ENCODE measurements around the gene OR8H2.
"Not testable (repeated sequence)": the region's sequence is repeated elsewhere in the genome, so short reads cannot be mapped to it uniquely, and the experiment has no call there.

The OR8H2 gene

GRCh38 chr11:56103210-56103737 is at the start of gene OR8H2:
OR8H2 (plus strand) TSS chr11:56103687; CDS start chr11:56105043, 1,356 bp downstream.
- no peak for DNase-seq (ENCODE audit: low read depth in 2 of 2, low spot score in 1 of 2)

- not testable (repeated sequence) for DNase-seq (ENCODE audit: low read depth in 2 of 2, low spot score in 1 of 2)
These were observed 47.1 kb upstream of the OR8H2 start for GRCh38 chr11:56056366-56056765.

GRCh38 chr11:56057661-56058237 is 45.7 kb upstream of the OR8H2 start:
- not testable (repeated sequence) for DNase-seq (ENCODE audit: low read depth in 2 of 2, low spot score in 1 of 2)

GRCh38 chr11:56058260-56058780 is 45.2 kb upstream of the OR8H2 start:
- DNase-seq (ENCODE audit: low read depth in 2 of 2, low spot score in 1 of 2), result not testable (repeated sequence)

- no peak for DNase-seq (ENCODE audit: low read depth in 2 of 2, low spot score in 1 of 2)
These were observed 36.5 kb upstream of the OR8H2 start for GRCh38 chr11:56066980-56067379.

- DNase-seq (ENCODE audit: low read depth in 2 of 2, low spot score in 1 of 2), result no peak
These were observed 13.8 kb upstream of the OR8H2 start for GRCh38 chr11:56089697-56090096.

- no peak for DNase-seq (ENCODE audit: low read depth in 2 of 2, low spot score in 1 of 2)
These were observed 10.5 kb upstream of the OR8H2 start, which contains the start of gene OR8I2 for GRCh38 chr11:56093008-56093407. OR8I2 (plus strand) TSS chr11:56093308; CDS start chr11:56093308, 0 bp downstream.

- DNase-seq (ENCODE audit: low read depth in 2 of 2, low spot score in 1 of 2), result no peak
These were observed 18.6 kb downstream of the OR8H2 start, which contains the start of gene OR8H3 for GRCh38 chr11:56122073-56122472. OR8H3 (plus strand) TSS chr11:56122373; CDS start chr11:56122373, 0 bp downstream.

GRCh38 chr11:56140151-56140661 is 36.7 kb downstream of the OR8H2 start, which contains the start of gene OR8J3:
OR8J3 (minus strand) TSS chr11:56140201; CDS start chr11:56137718, 2,483 bp downstream.
- DNase-seq (ENCODE audit: low read depth in 2 of 2, low spot score in 1 of 2), result no peak

- not testable (repeated sequence) for DNase-seq (ENCODE audit: low read depth in 2 of 2, low spot score in 1 of 2)
These were observed 40.2 kb downstream of the OR8H2 start for GRCh38 chr11:56143681-56144080.

GRCh38 chr11:56151376-56151775 is 47.9 kb downstream of the OR8H2 start:
- no peak for DNase-seq (ENCODE audit: low read depth in 2 of 2, low spot score in 1 of 2)

- no peak for DNase-seq (ENCODE audit: low read depth in 2 of 2, low spot score in 1 of 2)
These were observed 48.8 kb downstream of the OR8H2 start for GRCh38 chr11:56152333-56152732.

All from stimulated activated CD8-positive, alpha-beta memory T cell treated with anti-CD3 and anti-CD28 coated beads, Interleukin-4, amount 100 ng/mL, for 4 hours (primary cell).